Measurements from ENCODE around the gene SIL1.
A peak's percentile ranks its signal among the peaks of the same experiment; 100 is the strongest.
"Not testable (repeated sequence)": the region's sequence is repeated elsewhere in the genome, so short reads cannot be mapped to it uniquely, and the experiment has no call there.

Gene SIL1

DNA sequence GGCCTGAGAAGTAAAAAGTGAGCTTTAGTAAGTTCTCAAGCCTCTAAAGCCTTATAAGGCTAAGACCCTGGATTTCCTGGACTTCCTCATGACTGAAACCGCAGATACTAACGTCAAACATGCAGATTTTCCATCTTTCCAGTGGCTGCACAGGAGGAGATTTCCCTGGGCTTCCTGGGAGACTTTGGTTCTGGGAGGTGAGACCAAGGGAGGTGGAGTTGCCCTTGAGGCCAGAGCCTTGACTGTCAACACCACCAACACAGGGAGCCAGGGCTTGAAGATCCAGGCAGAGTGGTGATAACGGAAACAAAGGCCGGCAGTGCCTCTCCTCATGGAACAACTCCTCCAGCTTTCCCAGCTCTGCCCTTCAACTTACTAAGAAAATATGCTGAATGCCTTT, 178.3 kb downstream of the SIL1 start:
- DNase-seq, result no peak

GRCh38 chr5:139019211-139019610, 179.0 kb downstream of the SIL1 start:
- no peak for DNase-seq

GRCh38 chr5:139017624-139018023, 180.5 kb downstream of the SIL1 start:
- DNase-seq, result no peak

DNA sequence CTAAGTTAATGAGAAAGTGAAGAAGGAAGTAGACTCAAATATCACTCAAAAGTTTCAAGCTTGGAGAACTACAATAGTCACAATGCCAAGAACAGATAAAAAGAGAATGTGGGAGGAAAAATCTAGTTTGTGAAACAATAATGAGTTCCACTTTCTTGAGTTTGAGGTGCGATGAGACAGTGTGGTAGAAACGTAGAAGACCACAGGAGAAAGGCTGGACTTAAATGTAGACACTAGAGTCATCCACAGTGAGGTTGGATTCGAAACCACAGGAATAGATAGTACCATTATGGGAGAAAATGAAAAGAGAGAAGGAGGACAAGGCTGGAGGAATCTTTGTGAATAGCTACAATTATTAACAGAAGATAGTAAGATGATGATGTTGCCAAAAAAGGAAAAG, 182.0 kb downstream of the SIL1 start:
- DNase-seq, result no peak

GRCh38 chr5:139014726-139015125, 183.4 kb downstream of the SIL1 start:
- no peak for DNase-seq

- DNase-seq, result no peak
Observed at GRCh38 chr5:139012176-139012575, 186.0 kb downstream of the SIL1 start.

- not testable (repeated sequence) for DNase-seq
Observed at GRCh38 chr5:139011156-139011555, 187.0 kb downstream of the SIL1 start.

DNA sequence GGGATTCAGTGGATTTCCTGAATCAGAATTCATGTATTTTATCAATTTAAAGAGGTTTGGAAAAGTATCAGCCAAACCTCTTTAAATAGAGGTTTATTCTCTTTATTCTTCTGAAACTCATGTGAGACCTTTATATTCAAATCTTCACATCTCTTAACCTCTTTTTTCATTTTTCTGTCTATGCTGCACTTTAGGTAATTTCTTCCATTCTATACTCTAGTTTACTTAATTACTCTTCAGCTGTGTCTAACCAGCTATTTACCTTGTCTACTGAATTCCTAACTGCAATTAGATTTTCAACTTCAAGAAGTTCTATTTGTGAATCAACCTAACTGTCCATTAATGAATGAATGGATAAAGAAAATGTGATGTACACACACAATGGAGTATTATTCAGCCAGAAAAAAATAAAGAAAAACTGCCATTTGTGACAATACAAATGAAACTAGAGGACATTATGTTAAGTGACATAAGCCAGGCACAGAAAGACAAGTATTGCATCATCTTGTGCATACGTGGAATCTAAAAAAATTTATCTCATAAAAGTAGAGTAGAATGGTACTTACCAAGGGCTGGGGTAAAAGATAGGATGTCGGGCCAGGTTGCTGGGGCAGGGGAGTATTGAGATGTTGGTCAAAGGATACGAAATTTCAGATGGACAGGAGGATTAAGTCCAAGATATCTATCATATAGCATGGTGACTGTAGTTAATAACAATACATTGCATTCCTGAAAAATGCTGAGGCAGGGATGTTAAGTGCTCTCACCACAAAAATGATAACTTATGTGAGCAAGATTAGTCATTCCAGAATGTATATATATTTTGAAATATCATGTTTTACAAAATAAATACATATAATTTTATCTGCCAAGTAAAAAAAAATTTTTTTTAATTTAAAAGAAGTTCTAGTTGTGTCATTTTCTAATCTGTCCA, 193.5 kb downstream of the SIL1 start:
- DNase-seq, result no peak

DNA sequence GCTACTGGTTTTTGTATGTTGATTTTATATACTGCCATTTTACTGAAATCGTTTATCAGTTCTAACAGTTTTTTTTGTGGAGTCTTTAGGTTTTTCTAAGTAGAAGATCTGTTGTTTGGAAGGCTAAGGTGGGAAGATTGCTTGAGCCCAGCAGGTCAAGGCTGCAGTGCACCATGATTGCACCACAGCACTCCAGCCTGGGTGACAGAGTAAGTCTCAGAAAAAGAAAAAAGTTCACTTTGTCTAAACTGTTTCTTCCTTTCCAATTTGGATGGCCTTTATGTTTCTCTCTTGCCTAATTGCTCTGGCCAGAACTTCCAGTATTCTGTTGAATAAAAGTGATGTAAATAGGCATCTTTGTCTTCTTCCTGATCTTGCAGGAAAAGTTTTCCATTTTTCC, 198.5 kb downstream of the SIL1 start:
- DNase-seq, result no peak

- DNase-seq, result no peak
Observed at GRCh38 chr5:138998521-138998920, 199.6 kb downstream of the SIL1 start.

GRCh38 chr5:138996120-138996519, 202.0 kb downstream of the SIL1 start:
- no peak for DNase-seq

DNA sequence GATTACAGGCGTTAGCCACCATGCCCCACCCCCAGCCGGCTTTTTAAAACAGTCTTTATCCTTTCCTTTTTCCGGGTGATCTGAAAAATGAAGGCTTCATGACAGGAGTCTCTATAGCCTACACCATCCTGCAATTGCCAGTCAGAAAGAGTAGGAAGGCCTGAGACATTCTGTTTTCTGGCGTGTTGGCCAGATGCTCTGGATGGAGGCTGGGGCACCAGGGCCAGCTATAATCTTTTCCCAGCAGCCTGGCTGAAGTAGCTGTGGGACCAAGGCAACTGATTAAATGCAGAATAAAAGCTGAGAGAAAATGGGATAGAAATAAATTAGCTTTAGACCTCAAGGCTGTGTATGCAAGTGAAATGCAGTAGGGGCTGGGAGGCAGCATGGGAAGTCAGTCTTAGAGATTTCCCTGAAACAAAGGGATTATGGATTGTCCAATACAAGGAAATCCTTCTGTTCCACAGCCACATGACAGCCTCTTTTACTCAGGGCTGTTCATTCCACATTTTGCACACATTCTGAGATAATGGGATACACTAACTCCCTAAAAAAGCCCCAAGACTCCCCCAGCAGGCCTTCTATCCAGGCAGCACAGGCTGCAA, 207.1 kb downstream of the SIL1 start:
- DNase-seq, result no peak

GRCh38 chr5:138989720-138990119, 208.4 kb downstream of the SIL1 start:
- no peak for DNase-seq

- peak in 1 of 3 experiments; percentile 8 for DNase-seq
Observed at GRCh38 chr5:138986186-138986800, 211.9 kb downstream of the SIL1 start.

- DNase-seq, result no peak
Observed at GRCh38 chr5:138985683-138986082, 212.5 kb downstream of the SIL1 start.

- DNase-seq, result no peak
Observed at GRCh38 chr5:138985256-138985655, 212.9 kb downstream of the SIL1 start.

- peak in 1 of 3 experiments; percentile 58 for DNase-seq
Observed at GRCh38 chr5:138983984-138984383, 214.2 kb downstream of the SIL1 start.

DNA sequence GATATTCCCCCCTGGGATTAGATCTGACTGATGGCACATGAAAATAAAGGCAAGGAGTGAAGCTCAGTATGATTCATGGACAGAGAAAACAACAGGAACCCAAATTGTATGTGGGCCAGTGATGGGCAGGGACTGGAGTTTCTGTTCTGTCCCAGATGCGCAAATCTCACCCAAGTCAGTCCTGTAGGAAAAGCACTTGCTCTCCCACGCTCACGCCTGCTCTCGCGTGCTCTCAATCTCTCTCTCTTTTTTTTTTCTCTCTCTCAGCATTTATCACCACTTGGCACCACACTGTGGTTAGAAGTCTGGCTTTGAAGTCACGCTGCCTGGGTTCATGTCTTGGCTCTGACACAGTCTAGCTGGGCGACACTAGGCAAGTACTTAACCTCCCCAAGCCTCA, 216.6 kb downstream of the SIL1 start:
- DNase-seq, result no peak

- no peak for DNase-seq
Observed at GRCh38 chr5:138981131-138981530, 217.0 kb downstream of the SIL1 start.

GRCh38 chr5:138980441-138980840, 217.7 kb downstream of the SIL1 start:
- no peak for DNase-seq

GRCh38 chr5:138979684-138980280, 218.4 kb downstream of the SIL1 start:
- no peak for DNase-seq

GRCh38 chr5:138978581-138978980, 219.6 kb downstream of the SIL1 start:
- no peak for DNase-seq

DNA sequence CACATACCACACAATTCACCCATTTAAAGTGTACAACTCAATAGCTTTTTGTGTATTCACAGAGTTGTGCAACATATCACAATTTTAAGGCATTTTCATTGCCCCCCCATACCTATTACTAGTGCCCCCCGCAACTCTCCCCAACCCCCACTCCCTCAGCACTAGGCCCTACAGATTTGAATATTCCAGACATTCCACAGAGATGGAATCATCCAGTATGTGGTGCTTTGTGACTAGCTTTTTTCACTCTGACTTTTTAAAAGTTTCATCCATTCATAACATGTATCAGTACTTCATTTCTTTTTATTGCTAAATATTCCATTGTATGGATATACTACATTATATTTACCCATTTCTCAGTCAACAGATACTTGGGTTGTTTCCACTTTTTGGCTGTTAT, 220.1 kb downstream of the SIL1 start:
- DNase-seq, result no peak

All from NCI-H1417 (cell line).